Camera-type eye (tissue), 1 donor: ENCODE data around the gene BNC2. TPM values are rescaled to one million over a fixed set of nuclear protein-coding genes. Genes with fewer than 3 reads are reported as not detected.

Experiments
- total RNA-seq: library from RNA; depleted of rRNA; stranded (reverse); fragments of >200 nt; gene quantifications from one replicate; pipeline ENCODE4 v1.2.3, GENCODE V29; 2014

The BNC2 gene, protein sequence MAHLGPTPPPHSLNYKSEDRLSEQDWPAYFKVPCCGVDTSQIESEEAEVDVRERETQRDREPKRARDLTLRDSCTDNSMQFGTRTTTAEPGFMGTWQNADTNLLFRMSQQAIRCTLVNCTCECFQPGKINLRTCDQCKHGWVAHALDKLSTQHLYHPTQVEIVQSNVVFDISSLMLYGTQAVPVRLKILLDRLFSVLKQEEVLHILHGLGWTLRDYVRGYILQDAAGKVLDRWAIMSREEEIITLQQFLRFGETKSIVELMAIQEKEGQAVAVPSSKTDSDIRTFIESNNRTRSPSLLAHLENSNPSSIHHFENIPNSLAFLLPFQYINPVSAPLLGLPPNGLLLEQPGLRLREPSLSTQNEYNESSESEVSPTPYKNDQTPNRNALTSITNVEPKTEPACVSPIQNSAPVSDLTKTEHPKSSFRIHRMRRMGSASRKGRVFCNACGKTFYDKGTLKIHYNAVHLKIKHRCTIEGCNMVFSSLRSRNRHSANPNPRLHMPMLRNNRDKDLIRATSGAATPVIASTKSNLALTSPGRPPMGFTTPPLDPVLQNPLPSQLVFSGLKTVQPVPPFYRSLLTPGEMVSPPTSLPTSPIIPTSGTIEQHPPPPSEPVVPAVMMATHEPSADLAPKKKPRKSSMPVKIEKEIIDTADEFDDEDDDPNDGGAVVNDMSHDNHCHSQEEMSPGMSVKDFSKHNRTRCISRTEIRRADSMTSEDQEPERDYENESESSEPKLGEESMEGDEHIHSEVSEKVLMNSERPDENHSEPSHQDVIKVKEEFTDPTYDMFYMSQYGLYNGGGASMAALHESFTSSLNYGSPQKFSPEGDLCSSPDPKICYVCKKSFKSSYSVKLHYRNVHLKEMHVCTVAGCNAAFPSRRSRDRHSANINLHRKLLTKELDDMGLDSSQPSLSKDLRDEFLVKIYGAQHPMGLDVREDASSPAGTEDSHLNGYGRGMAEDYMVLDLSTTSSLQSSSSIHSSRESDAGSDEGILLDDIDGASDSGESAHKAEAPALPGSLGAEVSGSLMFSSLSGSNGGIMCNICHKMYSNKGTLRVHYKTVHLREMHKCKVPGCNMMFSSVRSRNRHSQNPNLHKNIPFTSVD
- total RNA-seq, result 24.6 TPM

DNA sequence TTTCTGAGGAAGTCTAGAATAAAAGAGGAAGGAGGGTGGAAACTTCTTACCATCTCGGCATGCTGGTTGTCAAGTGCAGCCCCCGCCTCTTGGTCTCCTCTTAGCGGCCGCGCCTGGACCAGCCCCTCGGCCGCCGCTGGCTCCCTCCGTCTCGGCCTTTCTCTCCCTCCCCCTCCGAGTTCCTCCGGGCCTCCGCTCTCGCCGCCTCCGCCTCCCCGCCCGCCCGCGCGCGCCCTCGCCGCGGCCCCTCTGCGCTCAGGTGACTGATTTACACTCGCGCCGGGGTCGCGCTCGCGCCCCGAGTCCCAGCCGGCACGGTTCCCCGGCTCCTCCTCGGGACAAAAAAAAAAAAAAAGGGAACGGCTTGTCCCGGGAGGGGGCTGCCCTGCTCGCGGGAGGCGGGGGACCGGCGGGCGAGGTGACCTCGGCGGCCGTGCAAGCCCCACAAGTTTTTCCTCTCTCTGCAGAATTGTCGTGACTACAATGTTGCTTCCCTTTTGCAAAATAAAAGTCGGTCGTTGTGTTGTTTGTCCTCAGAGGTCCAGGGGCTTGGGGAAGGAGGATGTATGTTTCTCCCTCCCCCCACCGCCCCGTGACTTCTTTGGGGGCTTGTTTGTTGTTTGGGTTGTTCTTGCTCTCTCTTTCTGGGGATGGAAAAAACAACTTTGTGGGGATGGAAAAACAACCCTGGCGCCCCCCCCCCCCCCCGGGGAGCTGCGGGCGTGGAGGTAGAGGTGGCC, at the start of gene BNC2:
Gene BNC2 (minus strand): TSS at position 75 of the 740 bp plus-strand sequence. CDS start 22 bp downstream, at position 53.

